ENCODE measurements around the gene NSUN7.

NSUN7 gene

GRCh38 chr4:40848251-40848650, 98.5 kb downstream of the NSUN7 start:
- DNase-seq (ENCODE audit: low read depth in 2 of 2): no peak

- DNase-seq (ENCODE audit: low read depth in 2 of 2): no peak
These were observed 99.2 kb downstream of the NSUN7 start for GRCh38 chr4:40848940-40849339.

GRCh38 chr4:40850496-40850895, 100.7 kb downstream of the NSUN7 start:
- DNase-seq (ENCODE audit: low read depth in 2 of 2): no peak

GRCh38 chr4:40856277-40856839, 106.6 kb downstream of the NSUN7 start:
- DNase-seq (ENCODE audit: low read depth in 2 of 2): no peak

- DNase-seq (ENCODE audit: low read depth in 2 of 2): peak; percentile 28 to 32
These were observed 107.1 kb downstream of the NSUN7 start for GRCh38 chr4:40856840-40857362.

GRCh38 chr4:40857956-40858355, 108.2 kb downstream of the NSUN7 start:
- DNase-seq (ENCODE audit: low read depth in 2 of 2): no peak

GRCh38 chr4:40858962-40859361, 109.2 kb downstream of the NSUN7 start:
- no peak for DNase-seq (ENCODE audit: low read depth in 2 of 2)

Data from fibroblast of skin of left quadriceps (primary cell).